Endodermal cell (in vitro differentiated cells): Measurements from ENCODE around the gene TMLHE. TPM values are rescaled to one million over a fixed set of nuclear protein-coding genes. Genes with fewer than 3 reads are reported as not detected.
"Not testable (repeated sequence)": the region's sequence is repeated elsewhere in the genome, so short reads cannot be mapped to it uniquely, and the experiment has no call there.

ENCODE experiments used
- DNase-seq: peaks from one replicate; pipeline ENCODE4 v3.0.0-alpha.2; 2017
- H3K27ac ChIP-seq: 2 replicates; pipeline ENCODE4 v1.5.1; 2013; ENCODE audit warnings: mild to moderate bottlenecking, low read depth, low read length, moderate library complexity
- H3K27me3 ChIP-seq: 2 replicates; pipeline ENCODE4 v1.6.1; 2013; ENCODE audit warnings: mild to moderate bottlenecking, low read length, moderate library complexity; ENCODE audit not compliant: insufficient read depth, control insufficient read depth, poor library complexity, severe bottlenecking
- H3K36me3 ChIP-seq: 2 replicates; pipeline ENCODE4 v1.7.0; 2013; ENCODE audit warnings: mild to moderate bottlenecking, low read length, moderate library complexity; ENCODE audit not compliant: control insufficient read depth, insufficient read depth
- H3K4me1 ChIP-seq: one replicate; pipeline ENCODE4 v1.7.0; 2013; ENCODE audit warnings: low read length; ENCODE audit not compliant: control insufficient read depth, insufficient read depth
- H3K4me3 ChIP-seq: 2 replicates; pipeline ENCODE4 v1.5.1; 2013; ENCODE audit warnings: mild to moderate bottlenecking, low read length, moderate library complexity
- H3K9ac ChIP-seq: 2 replicates; pipeline ENCODE4 v1.6.1; 2013; ENCODE audit warnings: mild to moderate bottlenecking, low read length, moderate library complexity; ENCODE audit not compliant: poor library complexity, severe bottlenecking; ENCODE audit errors: extremely low read depth
- H3K9me3 ChIP-seq: 2 replicates; pipeline ENCODE4 v1.6.1; 2013; ENCODE audit warnings: mild to moderate bottlenecking, low read length, moderate library complexity; ENCODE audit not compliant: control insufficient read depth
- H3K27ac Mint-ChIP-seq: 2 replicates; pipeline ENCODE4 v1.8.0; 2020; ENCODE audit warnings: mixed read lengths
- H3K27me3 Mint-ChIP-seq: 2 replicates; pipeline ENCODE4 v1.8.0; 2021; ENCODE audit warnings: mild to moderate bottlenecking, mixed read lengths; ENCODE audit not compliant: insufficient read depth
- H3K36me3 Mint-ChIP-seq: 2 replicates; pipeline ENCODE4 v1.8.0; 2020; ENCODE audit warnings: low read depth, mixed read lengths
- H3K4me1 Mint-ChIP-seq: 2 replicates; pipeline ENCODE4 v1.8.0; 2020; ENCODE audit warnings: mixed read lengths
- H3K4me3 Mint-ChIP-seq: 2 replicates; pipeline ENCODE4 v1.8.0; 2020; ENCODE audit warnings: mild to moderate bottlenecking, moderate library complexity, mixed read lengths
- H3K9me3 Mint-ChIP-seq: 2 replicates; pipeline ENCODE4 v1.8.0; 2020; ENCODE audit warnings: mild to moderate bottlenecking, mixed read lengths
- CTCF ChIP-seq: fragments of 200-600 bp; sonication (generic); conservative IDR thresholded peaks from 2 replicates; pipeline ENCODE4 v1.5.0; 2021; ENCODE audit warnings: antibody characterized with exemption, mild to moderate bottlenecking
- WGBS, 2 experiments: methylation state at CpG; one replicate each; pipeline versions ENCODE4 v1.1.5 to v1.1.7; 2013; ENCODE audit warnings: missing lambda C conversion rate in 2 of 2, mixed read lengths in 1 of 2; ENCODE audit not compliant: insufficient coverage in 1 of 2, insufficient read length in 1 of 2; 5-methylcytosine and 5-hydroxymethylcytosine counted together
- microRNA-seq: library from miRNA; unstranded; fragments of <30 nt; microRNA quantifications from one replicate; pipeline ENCODE4 v1.2.0, GENCODE V29; 2020; ENCODE audit warnings: borderline microRNAs expressed
- total RNA-seq, 2 donors: library from RNA; stranded (reverse); fragmentation: NEBNext Ultra II Directional in 1 of 2; extraction: Animal tissue kit (Norgen Biotek cat#: 25700) in 1 of 2; gene quantifications; 2 replicates in 1 of 2; 3 replicates in 1 of 2; pipeline ENCODE4 v1.2.1, GENCODE V29; 2021

TMLHE gene
- total RNA-seq, 2 donors from 2014 or later: 20.5 to 24.1 TPM

DNA sequence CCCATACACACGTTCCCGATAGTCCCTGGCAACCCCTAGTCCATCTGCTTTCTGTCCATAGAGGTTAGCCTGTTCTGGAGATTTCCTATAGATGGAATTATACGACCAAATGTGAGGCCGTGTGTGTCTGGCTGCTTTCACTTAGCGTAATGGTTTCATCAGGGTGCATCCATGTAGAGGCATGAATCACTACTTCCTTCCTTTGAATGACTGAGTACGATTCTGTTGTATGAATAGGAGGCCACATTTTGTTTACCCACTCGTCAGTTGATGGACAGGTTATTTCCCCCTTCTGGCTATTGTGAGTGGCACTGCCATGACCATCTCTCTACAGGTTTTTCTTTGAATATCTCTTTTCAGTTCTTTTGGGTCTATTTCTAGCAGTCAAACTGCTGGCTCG, 152.3 kb downstream of the TMLHE start:
- WGBS, 2 experiments: no CpG with 5 or more reads among the region's 8 CpGs
- H3K9me3 Mint-ChIP-seq, H3K36me3 ChIP-seq, H3K9ac ChIP-seq, H3K27ac Mint-ChIP-seq, H3K36me3 Mint-ChIP-seq, H3K4me1 Mint-ChIP-seq, H3K4me3 Mint-ChIP-seq, DNase-seq, H3K27me3 ChIP-seq, H3K4me3 ChIP-seq, H3K27me3 Mint-ChIP-seq, H3K27ac ChIP-seq, H3K4me1 ChIP-seq, H3K9me3 ChIP-seq: not testable (repeated sequence)

DNA sequence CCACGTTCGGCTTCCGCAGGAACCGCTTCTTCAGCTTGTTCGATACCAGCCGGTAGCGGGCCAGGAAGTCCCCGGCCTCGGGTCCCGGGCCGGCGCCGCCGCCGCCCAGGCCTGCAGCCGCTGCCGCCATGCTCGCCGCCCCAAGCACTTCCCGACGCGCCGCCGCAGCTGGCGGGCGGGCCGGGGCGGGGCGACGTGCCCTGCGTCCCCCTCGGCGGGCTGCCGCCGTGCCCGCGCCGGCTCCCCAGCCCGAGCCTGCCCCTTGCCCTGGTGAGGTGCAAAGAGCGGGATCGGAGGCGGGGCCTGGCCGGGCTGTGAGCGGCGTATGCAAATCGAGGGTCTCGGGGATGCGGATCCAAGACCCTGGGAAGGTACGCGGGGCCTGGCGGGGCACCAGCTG, 154.3 kb downstream of the TMLHE start, which contains the start of gene F8A3:
F8A3 (minus strand) TSS at position 150 of the 400 bp plus-strand sequence; CDS start at position 130, 20 bp downstream.
- H3K36me3 ChIP-seq, H3K4me1 Mint-ChIP-seq, H3K9me3 ChIP-seq, H3K36me3 Mint-ChIP-seq, H3K4me3 ChIP-seq, DNase-seq, H3K27ac Mint-ChIP-seq, H3K27me3 ChIP-seq, H3K27me3 Mint-ChIP-seq, H3K4me1 ChIP-seq, H3K4me3 Mint-ChIP-seq, H3K9ac ChIP-seq, H3K27ac ChIP-seq, H3K9me3 Mint-ChIP-seq: not testable (repeated sequence)
- whole genome bisulfite sequencing, 2 experiments: no CpG with 5 or more reads among the region's 51 CpGs

DNA sequence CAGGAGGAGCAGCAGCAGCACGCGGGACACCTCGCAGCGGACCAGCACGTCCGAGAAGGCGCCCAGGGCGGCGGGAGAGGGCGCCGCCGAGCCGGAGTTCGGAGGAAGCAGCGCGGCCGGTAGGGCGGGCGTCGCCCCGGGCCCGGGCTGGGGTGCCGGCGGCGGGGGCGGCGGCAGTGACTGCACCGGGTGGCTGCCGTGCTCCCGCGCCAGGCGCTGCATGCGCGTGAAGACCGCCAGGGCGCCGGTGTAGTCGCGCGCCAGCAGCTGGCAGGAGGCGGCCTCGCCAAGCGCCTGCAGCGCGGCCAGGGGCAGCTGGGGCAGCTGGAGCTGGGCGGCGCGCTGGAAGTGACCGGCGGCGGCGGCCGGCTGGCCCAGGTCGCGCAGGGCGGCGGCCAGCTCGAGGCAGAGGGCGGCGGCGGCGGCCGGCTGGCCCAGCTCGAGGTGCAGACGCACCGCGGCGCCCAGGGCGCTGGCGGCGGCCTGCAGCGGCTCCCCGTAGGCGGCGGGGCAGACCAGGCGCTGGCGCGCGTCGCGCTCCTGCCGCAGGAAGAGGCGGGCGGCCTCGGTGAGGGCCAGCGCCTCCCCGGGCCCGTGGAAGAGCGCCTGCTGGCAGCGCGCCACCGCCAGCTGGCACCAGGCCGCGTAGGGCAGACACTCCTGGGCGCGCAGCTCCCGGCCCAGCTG, 154.8 kb downstream of the TMLHE start:
- H3K36me3 Mint-ChIP-seq, H3K27ac ChIP-seq, H3K4me1 Mint-ChIP-seq, H3K9me3 ChIP-seq, H3K27ac Mint-ChIP-seq, H3K27me3 Mint-ChIP-seq, H3K36me3 ChIP-seq, H3K4me3 ChIP-seq, H3K9ac ChIP-seq, DNase-seq, H3K4me3 Mint-ChIP-seq, H3K27me3 ChIP-seq, H3K9me3 Mint-ChIP-seq, H3K4me1 ChIP-seq: not testable (repeated sequence)
- WGBS, 2 experiments: no CpG with 5 or more reads among the region's 97 CpGs

DNA sequence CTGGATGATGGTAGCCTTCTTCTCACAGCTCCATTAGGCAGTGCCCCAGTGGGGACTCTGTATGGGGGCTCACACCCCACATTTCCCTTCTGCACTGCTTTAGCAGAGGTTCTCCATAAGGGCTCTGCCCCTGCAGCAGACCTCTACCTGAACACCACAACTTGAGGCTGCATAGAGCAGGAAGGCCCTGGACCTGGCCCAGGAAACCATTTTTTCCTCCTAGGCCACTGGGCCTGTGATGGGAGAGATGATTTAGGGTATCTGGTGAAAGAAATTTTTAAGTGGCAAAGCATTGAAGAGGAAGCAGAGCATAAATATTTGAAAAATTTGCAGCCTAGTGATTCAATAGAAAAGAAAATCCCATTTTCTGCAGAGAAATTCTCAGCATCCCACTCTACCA, 171.7 kb downstream of the TMLHE start:
- H3K27ac ChIP-seq: no peak overlapping the region
- peaks cover 96% of the 10 kb centered on the region for H3K9me3 Mint-ChIP-seq

More for the DNA sequence above, 171.7 kb downstream of the TMLHE start:
- no peak overlapping the region for H3K27ac Mint-ChIP-seq
- Histone ChIP-seq H3K9ac (no peak overlapping the region), H3K4me3 (no peak overlapping the region), H3K4me1 (no peaks in the 10 kb centered on the region), H3K9me3 (no peaks in the 10 kb centered on the region), H3K27me3 (no peaks in the 10 kb centered on the region), H3K36me3 (no peaks in the 10 kb centered on the region)
- H3K27me3 Mint-ChIP-seq: no peaks in the 10 kb centered on the region
- DNase-seq: no peak
- no peaks in the 10 kb centered on the region for H3K4me1 Mint-ChIP-seq
- peaks cover 4% of the 10 kb centered on the region for H3K36me3 Mint-ChIP-seq
- TF ChIP-seq CTCF: no peak
- no peak overlapping the region for H3K4me3 Mint-ChIP-seq

Small RNA genes lying within 50 kb of the gene (microRNA-seq; reads per million reads assigned to microRNA genes)
- not detected for gene MIR1184-3

Other genes with a start within 250 kb of the TMLHE start
- gene F8A2, start 230.9 kb downstream of the TMLHE start, total RNA-seq: not detected
- 1 to 10 TPM in 1 of 2 donors, under 1 TPM in 1; 0.29 to 5.4 TPM for gene F8A3, start 154.3 kb downstream of the TMLHE start, total RNA-seq
- gene SPRY3, start 366 bp downstream of the TMLHE start, total RNA-seq: 1 to 10 TPM; 1.2 to 1.5 TPM